G401 (cell line): ENCODE results near the gene RABGEF1. TPM values are rescaled to one million over a fixed set of nuclear protein-coding genes. Genes with fewer than 3 reads are reported as not detected.
A peak's percentile ranks its signal among the peaks of the same experiment; 100 is the strongest.
"Not testable (repeated sequence)": the region's sequence is repeated elsewhere in the genome, so short reads cannot be mapped to it uniquely, and the experiment has no call there.

ENCODE experiments used
- DNase-seq: peaks from one replicate; pipeline ENCODE4 v3.0.0-alpha.2; 2015; ENCODE audit warnings: low spot score
- in situ Hi-C: cut with HindIII; loops from 2 replicates; pipeline ENCODE4 v1.10.0; 2016; ENCODE audit warnings: low sequenced_read_pairs, mixed read lengths
- total RNA-seq: library from RNA; depleted of rRNA; stranded (reverse); fragments of >200 nt; shearing (Covaris generic); gene quantifications from 2 replicates; pipeline ENCODE4 v1.2.3, GENCODE V29; 2014; rRNA removed

RABGEF1 gene
- 21.2 and 23.4 TPM in 2 replicates for total RNA-seq

DNA sequence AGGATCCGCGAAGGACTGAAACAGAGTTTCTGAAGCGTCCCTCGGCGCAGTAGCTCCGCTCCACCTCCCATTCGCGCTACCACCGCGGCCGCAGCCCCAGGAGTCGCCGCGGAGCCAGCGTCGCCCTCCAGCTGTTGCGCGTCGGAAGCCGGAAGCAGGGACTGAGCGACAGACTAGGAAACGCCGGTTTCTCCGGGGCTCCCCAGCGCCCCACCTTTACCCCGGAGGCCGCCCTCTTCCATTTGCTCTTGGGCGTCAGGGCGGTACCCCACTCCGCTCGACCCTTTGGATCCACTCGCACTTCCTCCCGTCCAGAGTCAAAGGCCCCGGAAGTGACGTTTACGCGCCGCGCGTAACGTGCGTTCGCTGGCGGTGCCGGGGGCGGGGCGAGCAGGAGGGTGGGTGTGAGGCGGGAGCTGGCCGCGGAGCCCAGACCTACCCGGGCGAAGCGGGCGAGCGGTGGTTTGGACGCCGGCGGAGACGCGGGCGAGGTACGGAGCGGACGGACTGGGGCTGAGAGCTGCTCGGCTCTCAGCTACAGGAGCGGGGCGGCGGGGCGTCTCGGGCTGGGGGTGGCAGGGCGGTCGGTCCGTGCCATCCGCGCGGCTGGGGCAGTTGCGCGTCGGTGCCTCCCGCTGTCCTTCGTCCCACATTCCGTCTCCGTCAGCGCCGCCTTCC, at the start of gene RABGEF1:
Gene RABGEF1, plus strand, starts transcription at position 432 of the 678 bp plus-strand sequence. CDS start 31,167 bp downstream, outside the sequence.
- in situ Hi-C loops: no loop called here
- peak; percentile 96 for DNase-seq

GRCh38 chr7:66693331-66693730, 47.2 kb upstream of the RABGEF1 start:
- DNase-seq: no peak
- in situ Hi-C loops: no loop called here

GRCh38 chr7:66694286-66694685, 46.2 kb upstream of the RABGEF1 start:
- in situ Hi-C loops: no loop called here

DNA sequence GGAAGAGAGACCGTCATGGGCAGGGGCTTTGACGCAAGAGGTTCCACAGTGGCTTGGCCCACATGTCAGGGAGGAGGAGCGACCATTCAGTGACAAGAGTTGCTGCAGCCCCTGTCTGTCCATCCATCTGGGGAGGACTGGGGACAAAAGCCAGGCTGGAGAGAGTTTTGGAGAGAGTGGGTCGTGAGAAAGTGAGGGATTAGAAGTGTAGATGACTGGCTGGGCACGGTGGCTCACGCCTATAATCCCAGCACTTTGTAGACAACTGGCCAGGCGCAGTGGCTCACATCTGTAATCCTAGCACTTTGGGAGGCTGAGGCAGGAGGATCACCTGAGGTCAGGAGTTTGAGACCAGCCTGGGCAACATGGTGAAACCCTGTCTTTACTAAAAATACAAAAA, 45.1 kb upstream of the RABGEF1 start:
- not testable (repeated sequence) for DNase-seq

More at GRCh38 chr7:66694286-66694685, 46.2 kb upstream of the RABGEF1 start:
- DNase-seq: no peak

DNA sequence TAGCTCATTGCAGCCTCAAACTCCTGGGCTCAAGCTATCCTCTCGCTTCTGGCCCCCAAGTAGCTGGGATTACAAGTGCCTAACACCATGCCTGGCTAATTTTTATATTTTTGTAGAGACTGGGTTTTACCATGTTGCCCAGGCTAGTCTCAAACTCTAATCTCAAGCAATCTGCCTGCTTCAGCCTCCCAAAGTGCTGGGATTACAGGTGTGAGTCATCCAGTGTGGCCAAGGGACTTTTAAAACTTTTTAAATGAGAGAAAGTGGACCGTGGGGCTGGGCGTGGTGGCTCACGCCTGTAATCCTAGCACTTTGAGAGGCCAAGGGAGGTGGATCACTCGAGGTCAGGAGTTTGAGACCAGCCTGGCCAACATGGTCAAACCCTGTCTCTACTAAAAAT, 44.4 kb upstream of the RABGEF1 start:
- in situ Hi-C loops, DNase-seq: not testable (repeated sequence)

More for the DNA sequence above, 45.1 kb upstream of the RABGEF1 start:
- in situ Hi-C loops: not testable (repeated sequence)

- no peak for DNase-seq
- in situ Hi-C loops: no loop called here
Observed at GRCh38 chr7:66696774-66697191, 43.8 kb upstream of the RABGEF1 start.

- in situ Hi-C loops: no loop called here
- peak; percentile 28 for DNase-seq
Observed at GRCh38 chr7:66697449-66698438, 42.8 kb upstream of the RABGEF1 start.

- in situ Hi-C loops: no loop called here
- DNase-seq: no peak
Observed at GRCh38 chr7:66698652-66699205, 41.8 kb upstream of the RABGEF1 start.

DNA sequence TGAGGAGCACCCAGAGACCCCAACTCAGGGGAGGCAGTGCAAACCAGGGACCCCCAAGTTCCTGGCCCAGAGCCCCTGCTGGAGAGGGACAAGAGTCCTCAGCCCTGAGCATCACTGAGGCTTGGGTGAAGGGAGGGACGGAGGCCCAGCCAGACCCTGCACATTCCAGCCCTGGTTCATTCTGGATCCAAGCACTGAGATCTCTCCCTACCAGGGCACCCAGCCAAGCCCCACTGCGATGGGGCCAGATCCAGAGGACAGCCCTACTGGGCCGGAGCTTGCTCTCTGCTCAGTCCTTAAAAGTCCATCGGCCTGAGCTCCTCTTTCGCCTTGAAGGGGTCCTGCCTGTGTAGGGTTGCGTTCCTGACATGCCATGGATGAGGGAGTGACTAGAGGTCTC, 40.5 kb upstream of the RABGEF1 start:
- in situ Hi-C loops: no loop called here
- DNase-seq: peak; percentile 38

DNA sequence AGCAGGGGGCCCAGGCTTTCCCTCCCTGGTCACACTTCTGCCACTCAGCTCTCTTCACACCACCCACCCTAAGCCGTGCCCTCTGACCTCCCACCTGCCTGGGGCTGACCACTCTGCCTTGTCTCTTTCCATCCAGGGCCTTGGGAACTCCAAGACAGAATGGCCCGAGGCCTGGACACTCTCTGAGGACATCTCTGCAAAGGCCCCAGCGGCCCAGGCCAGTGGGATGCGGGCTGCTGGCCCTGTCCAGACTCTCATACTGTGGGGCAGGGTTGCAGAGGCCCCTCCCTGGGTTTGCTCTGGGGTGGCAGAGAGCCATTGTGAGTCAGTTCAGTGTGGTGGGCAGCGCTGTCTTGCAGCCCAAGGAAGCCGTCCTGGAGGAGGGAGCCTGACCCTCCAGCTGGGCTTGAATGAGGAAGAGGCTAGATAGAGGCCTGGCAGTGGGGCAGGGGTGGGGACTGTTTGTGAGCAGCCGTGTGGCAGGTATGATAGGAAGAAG, 39.9 kb upstream of the RABGEF1 start:
- in situ Hi-C loops: no loop called here
- no peak for DNase-seq

GRCh38 chr7:66707825-66708224, 32.7 kb upstream of the RABGEF1 start:
- in situ Hi-C loops: no loop called here
- DNase-seq: no peak

GRCh38 chr7:66710752-66711151, 29.8 kb upstream of the RABGEF1 start:
- DNase-seq, in situ Hi-C loops: not testable (repeated sequence)

DNA sequence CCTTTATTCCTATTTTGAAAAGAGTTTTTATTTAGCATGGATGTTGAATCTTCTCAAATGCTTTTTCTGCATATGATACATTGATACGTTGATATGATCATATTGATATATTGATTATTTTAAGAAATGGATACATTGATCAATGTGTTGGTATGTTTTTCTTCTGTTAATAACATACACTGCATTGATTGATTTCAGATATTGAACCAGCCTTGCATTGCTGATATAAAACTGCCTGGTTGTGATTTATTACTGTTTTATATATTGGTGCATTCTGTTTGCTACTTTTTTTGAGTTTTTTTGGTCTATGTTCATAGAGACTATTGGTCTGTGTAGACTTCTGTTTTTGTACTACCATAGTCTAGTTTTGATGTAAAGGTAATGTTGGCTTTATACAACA, 26.8 kb upstream of the RABGEF1 start:
- no peak for DNase-seq
- in situ Hi-C loops: no loop called here

DNA sequence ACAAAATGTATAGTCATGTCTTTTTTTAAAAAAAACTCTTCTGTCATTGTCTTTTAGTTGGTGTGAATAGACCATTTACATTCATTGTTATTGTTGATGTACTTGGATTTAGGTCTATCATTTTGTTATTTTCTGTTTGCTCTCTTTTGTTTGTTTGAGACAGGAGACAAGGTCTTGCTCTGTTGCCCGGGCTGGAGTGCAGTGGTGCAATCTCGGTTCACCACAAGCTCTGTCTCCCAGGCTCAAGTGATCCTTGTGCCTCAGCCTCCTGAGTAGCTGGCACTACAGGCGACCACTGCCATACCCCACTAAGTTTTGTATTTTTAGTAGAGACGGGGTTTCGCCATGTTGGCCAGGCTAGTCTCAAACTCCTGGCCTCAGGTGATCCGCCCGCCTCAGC, 23.9 kb upstream of the RABGEF1 start:
- DNase-seq: not testable (repeated sequence)

GRCh38 chr7:66720561-66720960, 20.0 kb upstream of the RABGEF1 start:
- no peak for DNase-seq
- in situ Hi-C loops: no loop called here

More for the DNA sequence above, 23.9 kb upstream of the RABGEF1 start:
- in situ Hi-C loops: not testable (repeated sequence)

DNA sequence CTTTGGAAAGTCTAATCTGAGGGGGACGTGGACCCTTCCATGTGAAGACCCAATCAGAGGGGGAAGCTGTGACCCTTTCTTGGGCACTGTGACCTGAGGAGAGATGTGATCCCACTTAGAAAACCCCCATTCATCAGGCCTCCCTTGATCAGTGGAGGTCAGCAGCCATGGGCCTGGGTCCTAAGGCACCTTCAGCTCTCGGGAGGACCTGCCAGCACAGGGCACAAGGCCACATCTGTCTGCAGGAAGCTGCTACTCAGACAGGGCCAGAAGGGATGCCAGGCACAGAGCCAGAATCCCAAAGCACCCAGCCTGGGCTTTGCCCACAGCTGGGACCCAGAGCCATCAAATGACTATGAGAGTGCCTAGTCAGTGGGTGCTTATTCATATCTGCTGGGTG, 14.7 kb upstream of the RABGEF1 start:
- in situ Hi-C loops: no loop called here
- no peak for DNase-seq

DNA sequence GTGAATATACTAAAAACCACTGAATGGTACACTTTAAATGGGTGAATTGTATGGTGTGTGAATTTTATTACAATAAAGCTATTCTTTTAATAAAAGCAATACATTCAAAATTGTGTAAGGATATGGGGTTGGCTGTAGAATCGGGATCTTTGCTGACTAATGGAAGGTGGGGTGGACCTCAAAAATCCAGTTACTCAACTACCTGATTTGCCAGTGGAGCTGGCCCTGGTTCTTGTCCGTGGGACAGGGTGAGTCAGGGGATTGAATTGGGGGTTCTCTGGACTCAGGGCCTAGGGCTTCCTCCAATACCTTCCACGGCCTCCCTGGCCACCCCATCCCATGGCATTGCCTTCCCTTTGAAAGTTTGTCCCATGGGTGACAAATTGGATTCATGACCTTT, 13.5 kb upstream of the RABGEF1 start:
- DNase-seq: no peak
- in situ Hi-C loops: no loop called here

DNA sequence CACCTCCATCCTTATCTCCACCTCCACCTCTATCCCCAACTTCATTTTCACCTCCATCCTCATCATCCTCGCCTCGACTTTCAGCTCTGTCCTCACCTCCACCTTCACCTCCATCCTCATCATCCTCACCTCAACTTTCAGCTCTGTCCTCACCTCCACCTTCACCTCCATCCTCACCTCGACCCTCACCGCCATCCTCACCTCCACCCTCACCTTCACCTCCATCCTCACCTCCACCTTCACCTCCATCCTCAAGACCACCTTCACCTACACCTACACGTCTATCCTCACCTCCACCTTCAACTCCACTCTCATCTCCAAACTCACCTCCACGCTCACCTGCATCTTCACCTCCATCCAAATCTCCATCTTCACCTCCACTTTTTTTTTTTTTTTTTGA, 12.0 kb upstream of the RABGEF1 start:
- no peak for DNase-seq
- in situ Hi-C loops: no loop called here

DNA sequence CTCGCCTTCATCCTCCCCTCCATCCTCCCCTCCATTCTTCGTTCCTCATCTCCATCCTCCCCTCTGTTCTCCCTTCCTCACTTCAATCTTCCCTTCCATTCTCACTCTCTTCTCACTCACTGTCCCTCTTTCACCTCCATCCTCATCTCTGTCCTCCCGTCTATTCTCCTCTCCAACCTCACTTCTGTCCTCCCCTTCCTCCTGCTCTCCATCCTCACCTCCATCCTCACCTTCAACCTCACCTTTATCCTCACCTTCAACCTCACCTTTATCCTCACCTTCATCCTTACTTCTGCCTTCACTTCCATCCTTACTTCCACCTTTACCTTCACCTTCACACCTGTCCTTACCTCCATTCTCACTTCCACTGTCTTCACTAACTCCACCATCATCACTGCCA, 11.3 kb upstream of the RABGEF1 start:
- no peak for DNase-seq
- in situ Hi-C loops: no loop called here

DNA sequence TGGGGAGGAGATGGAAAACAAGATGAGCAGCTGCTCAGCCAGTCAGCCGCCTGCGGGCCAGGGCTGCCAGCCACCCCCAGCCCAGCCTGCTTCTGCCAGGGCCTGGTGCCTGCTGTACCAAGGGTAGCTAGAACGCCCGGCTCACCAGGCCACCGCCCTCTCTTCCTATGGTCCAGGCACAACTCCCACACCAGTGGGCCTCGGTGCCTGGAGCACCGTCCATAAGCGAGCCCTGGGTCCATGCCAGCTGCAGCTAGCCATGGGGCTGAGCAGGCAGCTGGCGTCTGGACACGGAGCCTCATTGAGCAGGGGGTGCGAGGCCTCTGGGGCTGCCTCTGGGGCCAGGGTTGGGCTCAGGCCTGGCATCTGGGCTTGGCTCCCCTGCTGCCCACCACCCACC, 8.5 kb upstream of the RABGEF1 start:
- no peak for DNase-seq
- in situ Hi-C loops: no loop called here
